Stomach (tissue), 4 donors: ENCODE results near the gene SLC4A1AP.

Source experiments
- CTCF ChIP-seq, 7 experiments: fragments of 450-650 bp in 4 of 7; fragments of 200-600 bp in 3 of 7; sonication (generic) in 3 of 7; IDR thresholded peaks; one replicate each; pipeline ENCODE4 v1.5.1; 2016 to 2019; ENCODE audit warnings: antibody characterized with exemption in 7 of 7, control low read depth in 2 of 7, mild to moderate bottlenecking in 1 of 7
- POLR2AphosphoS5 ChIP-seq, 3 donors: sonication (generic); formaldehyde crosslinking; IDR thresholded peaks; one replicate each; pipeline ENCODE4 v1.6.1; 2016; ENCODE audit warnings: antibody characterized with exemption in 3 of 3

- TF ChIP-seq CTCF (IDR thresholded peaks at IDR 0.05) (no peak), POLR2AphosphoS5 (IDR thresholded peaks at IDR 0.05) (no peak)
Observed at GRCh38 chr2:27709326-27709725, 45.6 kb downstream of the SLC4A1AP start.
